Stomach (tissue), 4 donors: Measurements from ENCODE around the gene TMEM54.

Experiments used
- EP300 ChIP-seq: sonication (generic); formaldehyde crosslinking; IDR thresholded peaks from one replicate; pipeline ENCODE4 v1.6.1; 2017; ENCODE audit warnings: antibody characterized with exemption
- POLR2A ChIP-seq, 4 donors: fragments of 450-650 bp; IDR thresholded peaks; one replicate each; pipeline ENCODE4 v1.6.1; 2016; ENCODE audit warnings: antibody characterized with exemption in 4 of 4, control low read depth in 2 of 4, mild to moderate bottlenecking in 1 of 4, moderate library complexity in 1 of 4
- POLR2AphosphoS5 ChIP-seq, 3 donors: sonication (generic); formaldehyde crosslinking; IDR thresholded peaks; one replicate each; pipeline ENCODE4 v1.6.1; 2016; ENCODE audit warnings: antibody characterized with exemption in 3 of 3
- TF ChIP-seq, protein P1 (sequence below), 7 experiments: fragments of 450-650 bp in 4 of 7; fragments of 200-600 bp in 3 of 7; sonication (generic) in 3 of 7; IDR thresholded peaks; one replicate each; pipeline ENCODE4 v1.5.1; 2016 to 2019; ENCODE audit warnings: antibody characterized with exemption in 7 of 7, control low read depth in 2 of 7, mild to moderate bottlenecking in 1 of 7

GRCh38 chr1:32888134-32888533, 13.1 kb downstream of the TMEM54 start:
- TF ChIP-seq POLR2A (IDR thresholded peaks at IDR 0.05) (no peak), POLR2AphosphoS5 (IDR thresholded peaks at IDR 0.05) (no peak), EP300 (no peak)
- TF ChIP-seq, protein P1, sequence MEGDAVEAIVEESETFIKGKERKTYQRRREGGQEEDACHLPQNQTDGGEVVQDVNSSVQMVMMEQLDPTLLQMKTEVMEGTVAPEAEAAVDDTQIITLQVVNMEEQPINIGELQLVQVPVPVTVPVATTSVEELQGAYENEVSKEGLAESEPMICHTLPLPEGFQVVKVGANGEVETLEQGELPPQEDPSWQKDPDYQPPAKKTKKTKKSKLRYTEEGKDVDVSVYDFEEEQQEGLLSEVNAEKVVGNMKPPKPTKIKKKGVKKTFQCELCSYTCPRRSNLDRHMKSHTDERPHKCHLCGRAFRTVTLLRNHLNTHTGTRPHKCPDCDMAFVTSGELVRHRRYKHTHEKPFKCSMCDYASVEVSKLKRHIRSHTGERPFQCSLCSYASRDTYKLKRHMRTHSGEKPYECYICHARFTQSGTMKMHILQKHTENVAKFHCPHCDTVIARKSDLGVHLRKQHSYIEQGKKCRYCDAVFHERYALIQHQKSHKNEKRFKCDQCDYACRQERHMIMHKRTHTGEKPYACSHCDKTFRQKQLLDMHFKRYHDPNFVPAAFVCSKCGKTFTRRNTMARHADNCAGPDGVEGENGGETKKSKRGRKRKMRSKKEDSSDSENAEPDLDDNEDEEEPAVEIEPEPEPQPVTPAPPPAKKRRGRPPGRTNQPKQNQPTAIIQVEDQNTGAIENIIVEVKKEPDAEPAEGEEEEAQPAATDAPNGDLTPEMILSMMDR (IDR thresholded peaks at IDR 0.05), result no peak
